Dedifferentiated amniotic fluid mesenchymal stem cell (primary cell): ENCODE data around the gene PTDSS2.

Experiments
- DNase-seq: peaks from one replicate; pipeline ENCODE4 v3.0.0-alpha.2; 2016; ENCODE audit errors: extremely low spot score

The PTDSS2 gene

DNA sequence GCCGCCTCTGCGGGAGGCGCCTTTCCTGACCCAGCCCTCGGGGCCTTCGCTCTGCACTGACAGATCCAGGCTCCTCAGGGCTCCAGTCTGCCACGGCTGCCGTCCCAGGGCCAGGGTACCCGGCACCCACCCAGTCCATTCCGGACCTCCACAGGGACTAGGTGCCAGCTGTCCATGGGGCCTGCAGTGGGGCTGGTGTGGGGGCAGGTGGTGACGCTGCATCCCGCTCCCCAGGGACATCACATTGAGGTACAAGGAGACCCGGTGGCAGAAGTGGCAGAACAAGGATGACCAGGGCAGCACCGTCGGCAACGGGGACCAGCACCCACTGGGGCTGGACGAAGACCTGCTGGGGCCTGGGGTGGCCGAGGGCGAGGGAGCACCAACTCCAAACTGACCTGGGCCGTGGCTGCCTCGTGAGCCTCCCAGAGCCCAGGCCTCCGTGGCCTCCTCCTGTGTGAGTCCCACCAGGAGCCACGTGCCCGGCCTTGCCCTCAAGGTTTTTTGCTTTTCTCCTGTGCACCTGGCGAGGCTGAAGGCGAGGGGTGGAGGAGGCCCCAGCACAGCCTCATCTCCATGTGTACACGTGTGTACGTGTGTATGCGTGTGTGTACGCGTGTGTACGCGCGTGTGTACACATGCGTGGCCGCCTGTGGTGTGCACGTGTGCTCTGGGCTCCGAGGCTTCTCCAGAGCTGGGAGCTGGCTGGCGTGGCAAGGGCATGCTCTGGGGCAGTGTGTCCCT is 40.3 kb downstream of the PTDSS2 start:
- DNase-seq, result no peak

DNA sequence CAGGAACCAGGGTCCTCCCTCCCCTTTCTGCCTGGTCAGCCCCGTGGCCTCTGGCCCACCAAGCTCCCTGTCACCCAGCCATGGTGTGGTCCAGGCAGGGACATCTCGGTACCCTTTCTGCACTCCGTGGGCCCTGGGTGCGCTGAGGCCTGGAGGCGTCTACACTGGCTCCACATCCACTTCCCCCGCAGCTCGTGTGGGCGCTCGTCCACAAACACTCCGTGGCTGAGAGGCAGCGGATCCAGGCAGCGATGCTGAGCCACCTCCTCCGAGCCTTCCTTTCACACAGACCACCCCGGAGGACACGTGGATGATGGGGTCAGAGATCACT is 40.8 kb downstream of the PTDSS2 start:
- DNase-seq, result no peak

DNA sequence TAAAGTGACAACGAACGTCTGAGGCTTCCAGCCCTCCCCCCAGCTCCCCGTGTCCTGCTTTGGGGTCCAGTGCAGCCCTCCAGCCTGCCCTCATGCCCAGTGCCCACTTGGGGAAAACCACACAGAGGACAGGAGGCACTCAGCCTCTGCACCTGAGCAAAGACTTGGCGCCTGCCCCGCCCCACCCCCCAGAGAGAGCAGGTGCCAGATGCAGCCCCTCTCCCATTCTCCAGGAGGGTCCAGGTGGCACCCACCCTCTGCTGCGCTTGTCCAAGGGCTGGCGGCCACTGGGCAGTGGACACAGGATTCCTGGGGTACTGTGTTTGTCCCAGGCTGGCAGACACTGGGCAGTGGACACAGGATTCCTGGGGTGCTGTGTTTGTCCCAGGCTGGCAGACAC is 41.3 kb downstream of the PTDSS2 start:
- no peak for DNase-seq

DNA sequence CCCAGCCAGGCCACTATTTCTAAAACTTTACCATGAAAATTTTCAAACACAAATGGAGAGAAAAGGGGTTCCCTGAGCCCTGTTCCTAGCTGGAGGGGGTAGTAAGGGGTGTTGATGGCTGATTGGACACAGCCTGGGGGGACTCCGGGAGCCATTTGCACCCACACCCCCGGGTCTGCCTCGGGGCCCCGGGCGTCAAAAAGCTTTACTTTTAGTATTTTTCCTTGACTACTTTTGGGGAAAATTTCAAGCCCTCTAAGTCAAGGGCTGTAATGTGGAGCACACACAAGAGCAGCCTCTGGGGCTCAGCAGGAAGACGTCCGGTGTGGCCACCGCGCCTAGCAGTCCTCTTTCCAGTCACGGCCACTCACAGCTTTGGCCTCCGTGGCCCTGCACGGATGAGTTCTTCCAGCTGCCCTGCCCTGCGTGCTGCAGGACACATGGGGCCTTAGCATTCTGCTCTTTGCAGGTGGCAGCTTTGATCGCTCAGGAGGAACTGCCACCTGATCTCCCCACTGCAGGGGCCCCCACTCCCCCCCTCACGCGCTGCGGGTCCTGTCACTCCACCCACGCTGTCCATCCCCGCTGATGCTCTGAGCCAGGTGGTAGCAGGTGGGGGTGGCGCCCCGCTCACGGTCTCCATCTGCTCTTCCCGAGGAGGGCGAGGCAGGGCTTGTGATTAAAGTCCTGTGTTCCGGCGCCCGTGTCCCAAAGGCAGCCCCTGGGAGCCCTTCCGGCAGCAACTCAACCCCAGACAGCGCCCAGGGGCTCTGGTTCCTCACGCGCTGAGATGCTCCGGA is 42.5 kb downstream of the PTDSS2 start:
- DNase-seq, result no peak

DNA sequence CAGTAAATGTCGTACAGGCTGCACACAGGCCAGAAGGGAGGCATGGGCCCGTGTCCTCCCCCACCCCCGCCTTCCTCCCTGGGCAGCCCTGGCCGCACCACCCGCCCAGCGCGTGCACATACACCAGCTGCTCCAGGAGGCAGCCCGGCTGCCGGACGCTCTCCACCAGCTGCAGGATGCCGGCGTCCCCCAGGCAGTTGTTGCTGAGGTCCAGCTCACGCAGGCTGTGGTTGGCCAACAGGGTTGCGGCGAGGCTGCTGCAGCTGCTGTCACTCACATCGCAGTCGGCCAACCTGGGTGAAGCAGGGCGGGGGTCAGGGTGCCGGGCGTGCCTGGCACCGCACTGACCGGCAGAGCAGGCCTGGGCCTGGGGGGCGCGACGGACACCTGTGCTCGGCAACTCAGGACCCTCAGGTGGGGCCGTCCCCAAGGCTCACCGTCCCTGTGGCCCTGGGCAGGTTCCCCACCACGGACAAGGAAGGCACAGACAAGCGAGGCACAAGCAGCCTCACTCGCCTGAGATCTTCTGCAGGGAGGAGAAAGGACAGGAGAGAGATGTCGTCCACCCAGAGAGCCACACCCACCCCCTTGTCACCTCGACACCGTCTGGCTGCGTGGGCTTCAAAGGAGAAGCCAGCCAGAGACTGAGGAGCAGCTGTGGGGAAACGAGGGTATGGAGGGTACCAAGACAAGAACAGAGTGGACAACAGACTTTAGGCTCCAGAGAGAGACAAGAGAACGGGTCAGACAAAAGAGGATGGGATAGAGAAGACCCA is 44.9 kb downstream of the PTDSS2 start:
- no peak for DNase-seq

DNA sequence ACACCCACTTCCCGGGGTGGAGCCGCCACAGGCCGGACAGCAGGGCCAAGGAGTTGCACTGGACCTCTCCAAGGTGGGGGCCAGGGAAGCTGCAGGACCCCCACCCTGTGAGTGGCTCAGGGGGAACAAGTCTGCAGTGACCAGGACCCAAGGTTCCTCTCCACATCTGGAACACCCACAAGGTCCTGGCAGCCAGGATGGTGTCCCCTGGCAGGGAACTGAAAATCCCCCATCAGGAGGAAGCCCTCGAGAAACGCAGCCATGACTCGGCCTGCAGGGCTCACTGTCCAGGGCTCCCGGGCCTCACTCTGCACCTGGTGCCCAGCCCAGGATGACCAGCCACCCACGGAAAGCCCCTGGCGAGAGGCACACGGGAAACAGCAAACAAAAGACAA is 45.5 kb downstream of the PTDSS2 start:
- DNase-seq, result no peak

DNA sequence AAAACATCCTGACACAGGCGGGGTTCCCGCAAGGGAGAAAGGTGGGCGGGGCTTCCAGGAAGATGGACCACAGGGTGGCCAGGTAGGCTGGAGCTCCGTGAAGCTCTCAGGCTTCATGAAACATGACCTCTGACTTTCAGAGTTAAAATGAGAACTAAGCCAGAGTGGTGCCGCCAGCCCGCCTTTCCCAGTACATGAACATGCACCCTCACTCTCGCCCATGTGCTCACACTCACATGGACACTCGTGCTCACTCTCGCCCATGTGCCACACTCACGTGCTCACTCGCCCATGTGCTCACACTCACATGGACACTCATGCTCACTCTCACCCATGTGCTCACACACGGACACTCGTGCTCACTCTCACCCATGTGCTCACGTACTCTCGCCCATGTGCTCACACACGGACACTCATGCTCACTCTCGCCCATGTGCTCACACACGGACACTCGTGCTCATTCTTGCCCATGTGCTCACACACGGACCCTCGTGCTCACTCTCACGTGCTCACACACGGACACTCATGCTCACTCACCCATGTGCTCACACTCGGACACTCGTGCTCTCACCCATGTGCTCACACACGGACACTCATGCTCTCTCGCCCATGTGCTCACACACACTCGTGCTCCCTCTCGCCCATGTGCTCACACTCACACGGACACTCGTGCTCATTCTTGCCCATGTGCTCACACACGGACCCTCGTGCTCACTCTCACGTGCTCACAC is 46.9 kb downstream of the PTDSS2 start:
- no peak for DNase-seq

DNA sequence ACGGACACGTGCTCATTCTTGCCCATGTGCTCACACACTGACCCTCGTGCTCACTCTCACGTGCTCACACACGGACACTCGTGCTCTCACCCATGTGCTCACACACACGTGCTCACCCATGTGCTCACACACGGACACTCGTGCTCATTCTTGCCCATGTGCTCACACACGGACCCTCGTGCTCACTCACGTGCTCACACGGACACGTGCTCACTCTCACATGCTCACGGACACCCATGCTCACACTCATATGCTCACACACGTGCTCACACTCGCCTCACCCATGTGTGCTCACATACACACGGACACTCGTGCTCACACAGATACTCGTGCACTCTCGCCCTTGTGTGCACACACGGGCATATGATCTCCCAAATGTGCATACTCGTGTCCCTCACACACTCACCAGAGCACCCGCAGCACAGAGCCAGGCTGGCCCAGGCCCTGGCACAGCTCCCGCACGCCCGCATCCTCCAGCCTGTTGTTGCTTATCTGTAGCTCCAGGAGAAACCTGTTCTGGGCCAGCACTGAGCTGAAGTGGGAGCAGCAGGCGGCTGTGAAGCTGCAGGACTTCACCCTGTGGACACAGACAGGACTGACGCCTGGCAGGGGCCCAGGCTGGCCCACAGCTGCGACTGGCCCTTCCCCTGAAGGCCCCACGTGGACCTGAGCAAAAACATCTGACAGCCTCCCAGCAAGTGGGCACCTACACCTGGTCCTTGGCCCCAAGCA is 47.7 kb downstream of the PTDSS2 start:
- DNase-seq, result no peak

DNA sequence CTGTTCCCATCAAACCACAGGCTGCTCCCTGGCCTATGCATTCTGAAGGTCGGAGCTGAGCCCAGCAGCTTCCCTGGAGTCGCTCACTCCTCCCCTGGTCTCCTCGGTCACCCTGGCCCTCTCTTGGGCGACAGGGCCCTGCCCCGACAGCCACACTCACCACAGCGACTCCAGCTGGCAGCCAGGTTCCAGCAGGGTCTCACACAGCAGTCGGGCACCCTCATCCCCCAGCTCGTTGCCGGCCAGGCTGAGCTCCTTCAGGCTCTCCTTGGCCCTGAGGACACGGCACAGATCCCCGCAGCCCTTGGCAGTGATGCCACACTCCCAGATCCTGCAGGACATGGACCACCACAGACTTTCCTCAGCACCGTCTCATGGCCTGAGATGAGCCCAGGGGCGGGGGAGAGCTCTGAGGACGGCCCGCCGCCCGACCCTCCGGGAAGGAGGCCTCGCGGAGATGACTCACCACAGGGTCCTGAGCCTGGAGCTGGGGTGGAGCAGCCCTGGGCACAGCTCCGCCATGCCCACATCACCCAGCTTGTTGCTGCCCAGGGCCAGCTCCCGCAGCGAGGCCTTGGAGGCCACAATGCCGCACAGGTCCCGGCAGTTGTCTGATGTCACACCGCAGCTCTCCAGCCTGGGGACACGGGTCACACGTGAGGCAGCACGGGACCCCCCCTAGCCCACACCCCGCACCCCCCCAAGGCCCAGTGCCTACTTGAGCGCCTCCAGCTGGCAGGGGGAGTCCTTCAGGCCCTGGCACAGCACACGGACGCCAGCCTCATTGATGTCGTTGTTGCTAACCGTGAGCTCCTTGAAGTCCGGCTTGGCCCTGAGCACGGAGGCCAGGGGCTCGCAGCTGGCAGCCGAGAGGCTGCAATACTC is 48.5 kb downstream of the PTDSS2 start:
- DNase-seq, result no peak

DNA sequence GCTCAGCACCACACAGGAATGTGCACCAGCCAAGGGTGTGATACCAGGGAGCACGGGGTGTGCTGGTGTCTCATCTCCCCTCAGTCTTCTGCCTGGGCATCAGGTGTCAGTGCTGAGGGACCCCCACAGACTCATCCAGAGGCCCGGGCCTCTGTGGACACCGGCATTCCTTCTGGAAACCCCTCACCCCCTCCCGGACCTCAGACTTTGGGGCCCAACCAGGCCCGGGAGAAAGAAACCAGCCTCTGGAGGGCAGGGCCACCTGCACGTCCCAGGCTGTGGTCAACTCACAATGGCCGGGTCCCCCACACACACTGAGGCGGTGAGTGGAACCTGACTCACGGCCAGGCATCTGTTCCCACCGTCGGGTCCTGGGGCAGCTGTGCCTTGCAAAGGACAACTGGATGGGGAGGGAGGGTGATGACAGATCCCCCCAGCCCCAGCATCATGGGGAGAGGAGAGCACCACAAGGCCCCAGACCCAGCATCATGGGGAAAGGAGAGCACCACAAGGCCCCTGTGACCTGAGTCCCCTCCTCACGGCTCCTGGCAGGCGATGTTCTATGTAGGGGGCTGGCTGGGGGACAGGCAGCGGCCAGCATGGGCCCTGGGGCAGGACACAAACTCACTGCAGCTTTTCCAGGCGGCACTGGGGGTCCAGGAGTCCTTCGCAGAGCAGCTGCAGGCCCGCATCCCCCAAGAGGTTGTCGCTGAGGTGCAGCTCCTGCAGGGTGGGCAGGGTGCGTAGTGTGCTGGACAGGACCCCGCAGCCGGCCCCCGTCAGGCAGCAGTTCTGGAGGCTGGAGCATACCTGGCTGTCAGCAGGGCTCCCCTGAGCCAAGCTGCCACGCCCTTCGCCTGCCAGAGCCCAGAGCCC is 49.4 kb downstream of the PTDSS2 start:
- no peak for DNase-seq

DNA sequence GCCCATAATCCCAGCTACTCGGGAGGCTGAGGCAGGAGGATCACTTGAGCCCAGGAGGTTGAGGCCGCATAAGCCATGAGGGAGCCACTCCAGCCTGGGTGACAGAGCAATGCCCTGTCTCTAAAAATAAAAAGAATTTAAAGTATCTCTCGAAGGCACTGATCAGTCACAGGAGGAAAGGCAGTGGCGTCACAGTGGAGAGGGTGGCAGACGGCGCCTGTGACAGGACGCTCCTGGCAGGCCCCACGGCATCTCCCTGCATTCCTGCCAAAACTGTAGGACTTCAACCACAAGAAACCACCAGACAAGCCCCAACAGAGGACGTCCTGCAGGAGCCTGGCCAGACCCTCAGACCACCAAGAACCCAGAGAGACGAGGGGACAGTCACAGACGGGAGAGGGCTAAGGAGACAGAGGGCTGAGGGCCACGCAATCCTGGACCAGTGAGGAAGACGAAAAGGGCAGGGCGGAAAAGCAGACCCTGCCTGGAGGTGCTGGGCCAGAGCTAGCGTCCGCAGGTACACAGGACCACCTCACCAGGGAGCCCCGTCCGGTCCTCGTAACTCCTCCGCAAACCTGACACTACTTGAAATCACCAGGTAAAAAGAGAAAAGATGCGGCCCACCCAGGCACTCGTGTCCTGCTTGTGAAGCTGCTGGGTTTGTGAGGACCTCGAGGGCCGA is 51.1 kb downstream of the PTDSS2 start:
- DNase-seq, result no peak

DNA sequence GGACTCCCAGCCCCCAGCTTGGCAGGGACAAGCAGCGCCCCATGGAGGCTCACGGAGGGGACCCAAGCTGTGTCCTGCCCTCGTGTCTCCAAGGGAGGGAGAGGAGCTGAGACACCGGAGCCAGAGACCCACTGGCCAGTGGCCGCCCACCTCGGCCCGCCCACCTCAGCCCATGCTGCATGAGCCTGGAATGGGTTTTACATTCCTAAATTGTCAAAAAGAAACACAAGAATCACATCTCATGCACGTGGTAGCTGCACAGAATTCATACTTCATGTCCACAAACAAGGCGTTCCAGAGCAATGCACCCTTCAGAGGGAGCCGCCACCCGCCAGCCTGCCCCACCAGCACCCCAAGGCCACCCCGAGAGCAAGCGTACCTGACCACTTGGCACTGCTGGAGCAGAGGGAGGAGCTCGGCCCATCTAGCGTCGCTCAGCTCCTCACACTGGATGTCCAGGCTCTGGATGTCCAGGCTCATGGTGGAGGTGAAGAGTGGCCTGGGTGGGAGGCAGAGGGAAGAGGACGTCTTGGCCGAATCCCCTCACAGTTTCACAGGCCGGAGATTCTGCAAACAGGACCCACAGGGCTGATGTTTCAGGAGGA is 51.7 kb downstream of the PTDSS2 start:
- DNase-seq, result no peak

DNA sequence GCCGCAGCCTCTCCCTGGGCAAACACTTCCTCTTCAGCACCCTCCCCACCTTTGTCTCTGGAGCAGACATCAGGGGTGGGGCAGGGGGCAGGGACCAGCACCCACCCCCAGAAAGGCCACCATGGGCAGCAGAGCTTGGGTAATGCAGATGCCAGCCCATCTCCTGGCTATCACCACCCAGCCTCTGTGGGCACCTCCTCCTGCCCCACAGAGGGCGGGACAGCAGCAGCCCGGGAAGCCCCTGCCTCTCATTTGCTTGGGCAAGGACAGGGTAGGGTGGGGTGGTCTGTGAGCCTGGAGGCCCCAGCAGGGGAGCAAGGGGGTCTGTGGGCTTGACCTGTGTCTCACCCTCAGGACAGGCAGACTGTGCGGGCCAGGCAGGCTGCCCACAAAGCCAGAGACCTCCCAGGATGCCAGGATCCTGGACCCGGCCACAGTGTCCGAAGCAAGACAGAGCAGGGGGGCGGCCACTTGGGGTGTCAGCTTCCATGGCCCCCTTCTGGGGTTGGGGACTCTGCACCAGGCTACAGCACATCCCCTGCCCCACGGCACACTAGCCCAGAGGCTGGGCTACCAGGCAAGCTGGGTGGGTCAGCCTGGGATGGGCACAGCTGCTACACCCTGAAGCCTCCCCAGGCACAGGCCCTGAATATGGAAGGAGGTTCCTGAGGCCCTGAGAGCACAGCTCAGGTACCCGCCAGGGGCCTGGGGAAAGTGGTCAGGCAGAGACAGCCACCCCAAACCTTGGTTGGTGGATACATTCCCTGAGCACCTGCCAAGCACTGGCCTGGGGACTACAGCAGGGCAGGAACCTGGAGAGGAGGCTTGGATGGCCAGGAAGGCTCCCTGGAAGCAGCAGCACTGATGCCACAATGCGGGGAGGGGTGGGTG is 52.5 kb downstream of the PTDSS2 start:
- no peak for DNase-seq

DNA sequence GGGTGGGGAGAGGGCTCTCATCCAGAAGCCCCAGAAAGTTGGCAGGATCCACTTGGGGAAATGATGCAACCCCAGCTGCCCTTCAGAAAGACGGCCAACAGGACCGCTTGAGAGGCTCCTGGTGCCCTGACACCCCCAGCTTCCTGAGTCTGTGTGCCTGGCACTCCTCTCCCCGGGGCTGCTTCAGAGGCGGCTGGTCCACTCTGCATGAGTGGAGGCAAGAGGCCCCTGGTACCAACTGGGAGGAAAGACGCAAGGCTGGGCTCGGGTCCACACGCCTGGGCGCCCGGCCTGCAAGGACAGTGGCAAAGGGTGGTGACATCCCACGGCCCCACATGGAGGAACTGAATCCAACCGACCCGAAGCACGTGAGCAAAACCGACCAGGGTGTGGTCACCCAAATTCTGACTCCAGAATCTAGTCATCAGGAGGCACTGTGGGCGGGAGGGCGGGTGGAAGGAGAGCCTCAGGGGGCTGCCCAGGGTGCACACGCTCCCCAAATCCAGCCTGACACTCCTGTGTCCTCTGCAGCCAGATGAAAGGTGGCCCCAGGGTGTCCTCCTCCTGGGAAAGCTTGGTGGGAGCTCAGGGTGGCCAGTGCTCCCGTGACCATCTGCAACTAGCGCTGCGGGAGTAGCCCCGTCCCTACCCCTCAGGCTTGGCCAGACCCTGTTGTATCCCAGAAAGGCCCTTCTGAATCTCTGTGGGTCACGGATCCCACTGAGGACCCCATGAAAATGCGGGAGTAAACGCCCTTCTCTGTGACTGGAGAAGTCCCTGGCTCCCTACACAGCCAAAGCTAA is 53.3 kb downstream of the PTDSS2 start:
- DNase-seq, result peak; percentile 41

DNA sequence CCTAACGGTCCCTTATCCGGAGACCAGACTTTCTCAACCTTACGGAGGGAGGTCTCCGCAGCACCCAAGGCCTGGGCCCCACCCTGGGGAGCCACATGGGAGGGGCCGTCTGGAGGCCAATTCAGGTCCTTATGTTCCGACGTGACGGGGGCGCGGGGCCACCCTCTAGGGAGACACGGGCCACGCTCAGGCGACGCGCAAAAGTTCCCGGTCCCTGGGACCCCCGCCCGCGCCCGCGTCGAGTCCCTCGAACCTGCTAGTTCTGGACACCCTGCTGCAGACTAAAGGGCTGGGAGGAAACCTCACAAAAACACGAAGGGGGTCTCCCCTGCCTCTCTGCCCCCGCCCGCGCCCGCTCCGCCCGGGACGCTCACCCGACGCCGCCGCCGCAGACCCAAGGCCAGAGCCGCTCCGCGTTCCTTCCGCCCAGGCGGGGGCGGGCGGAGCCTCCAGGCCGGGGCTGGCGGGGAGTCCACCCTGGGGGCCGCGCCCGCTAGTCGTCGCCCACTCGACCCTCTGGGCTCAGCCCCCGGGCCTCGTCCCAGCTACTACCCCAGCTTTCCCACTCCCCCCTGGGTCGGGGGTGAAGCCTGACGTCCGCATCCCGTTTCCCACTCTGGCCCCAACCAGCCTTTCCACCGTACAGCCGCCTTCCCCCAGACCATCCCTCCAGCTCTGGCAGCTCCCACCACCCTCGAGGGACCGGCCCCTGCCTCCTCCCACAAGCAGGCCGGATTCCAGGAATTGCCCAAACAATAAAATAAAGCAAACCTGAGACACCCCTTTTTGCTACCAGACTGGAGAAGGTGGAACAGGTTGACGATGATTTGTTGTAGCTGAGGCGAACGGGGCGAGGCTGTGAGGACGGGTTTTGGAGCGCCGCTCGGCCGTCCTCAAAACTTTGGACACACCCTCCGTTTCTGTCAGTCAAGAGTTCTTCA is 54.2 kb downstream of the PTDSS2 start:
- no peak for DNase-seq
